ENCODE results near the gene CSTF2T.
"Not testable (repeated sequence)": the region's sequence is repeated elsewhere in the genome, so short reads cannot be mapped to it uniquely, and the experiment has no call there.

CSTF2T gene

DNA sequence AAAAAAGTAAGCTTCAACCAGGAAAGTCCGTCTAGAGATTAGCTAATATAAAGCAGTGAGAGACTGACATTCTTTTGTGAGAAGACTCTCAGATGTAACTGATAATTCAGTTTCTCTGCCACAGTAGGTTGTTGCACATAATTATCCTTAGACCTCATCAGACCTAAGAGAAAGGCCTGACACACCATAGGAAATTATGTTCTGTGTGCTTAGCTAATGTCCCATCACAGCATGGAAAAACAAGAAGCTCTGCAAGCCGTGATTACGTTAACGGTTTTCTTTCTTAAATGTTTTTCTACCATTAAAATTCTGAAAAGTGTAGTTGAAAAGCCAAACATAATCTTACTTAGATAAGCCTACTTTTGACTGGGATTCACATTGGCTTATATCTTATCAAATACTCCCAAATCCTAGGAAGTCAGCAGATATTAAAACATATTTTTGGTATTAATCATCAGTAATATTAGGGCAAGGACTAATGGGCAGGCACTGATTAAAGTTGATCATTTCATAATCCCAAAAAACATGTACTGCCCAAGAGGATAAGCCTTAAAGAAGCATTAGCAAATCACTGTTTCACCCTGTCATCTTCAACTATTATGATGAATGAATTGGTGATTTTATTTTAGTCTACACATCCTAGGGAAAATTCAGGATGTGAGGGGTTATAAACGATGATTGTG, 5.2 kb downstream of the CSTF2T start:
- DNase-seq = no peak

DNA sequence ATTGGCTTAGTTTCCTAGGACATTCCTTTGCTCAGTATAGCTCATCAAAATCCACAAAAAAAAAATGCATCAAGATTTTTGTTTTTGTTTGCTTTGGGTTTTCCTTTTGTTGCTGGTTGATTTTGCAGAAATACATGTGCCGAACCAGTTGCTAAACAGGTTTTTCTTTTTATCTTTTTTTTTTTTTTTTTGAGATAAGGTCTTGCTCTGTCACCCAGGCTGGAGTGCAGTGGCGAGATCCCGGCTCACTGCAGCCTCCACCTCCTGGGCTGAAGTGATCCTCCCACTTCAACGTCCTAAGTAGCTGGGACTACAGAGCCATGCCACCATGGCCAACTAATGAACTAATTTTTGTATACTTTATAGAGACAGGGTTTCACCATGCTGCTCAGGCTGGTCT, 8.3 kb downstream of the CSTF2T start:
- DNase-seq = no peak

- DNase-seq = no peak
Measured at GRCh38 chr10:51689536-51689935, 9.9 kb downstream of the CSTF2T start.

GRCh38 chr10:51688826-51689225, 10.6 kb downstream of the CSTF2T start:
- not testable (repeated sequence) for DNase-seq

DNA sequence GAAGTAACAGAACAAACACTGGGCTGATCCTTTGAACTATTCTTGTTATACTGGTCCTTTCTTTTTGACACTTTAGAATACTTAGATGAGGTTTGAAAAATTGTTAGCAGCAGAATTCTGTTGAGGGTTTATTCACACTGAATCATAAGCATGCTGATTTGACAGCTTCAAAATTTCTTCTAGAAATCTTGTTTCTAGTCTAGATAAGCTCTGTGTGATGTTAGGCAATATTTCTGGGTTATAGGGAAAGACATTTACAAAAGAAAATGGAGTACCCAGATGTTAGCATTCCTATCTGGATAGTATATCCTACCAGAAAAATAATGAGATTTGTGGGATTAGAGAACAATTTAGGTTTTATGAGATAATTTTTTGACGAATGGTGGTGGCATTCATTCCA, 12.1 kb downstream of the CSTF2T start:
- DNase-seq = no peak

DNA sequence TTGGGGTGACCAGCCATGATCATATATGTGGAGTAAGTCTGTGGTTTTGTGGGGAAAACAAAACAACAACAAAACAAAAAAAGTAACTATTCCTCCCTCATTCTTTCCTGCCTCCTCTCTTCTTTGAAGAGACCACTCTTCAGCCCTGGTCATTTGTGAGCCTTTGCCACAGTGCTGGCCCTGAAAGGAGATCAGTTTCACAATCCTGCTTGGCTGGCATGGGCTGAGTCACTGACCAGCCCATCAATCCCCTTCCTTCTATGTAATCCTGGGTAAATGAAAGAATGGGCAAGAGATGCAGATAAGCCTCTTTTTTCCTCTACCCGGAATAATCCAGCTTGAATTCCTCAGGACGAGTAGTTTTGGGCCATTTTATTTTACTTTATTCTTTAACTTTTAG, 13.6 kb downstream of the CSTF2T start:
- DNase-seq = no peak

GRCh38 chr10:51683031-51683691, 16.2 kb downstream of the CSTF2T start:
- DNase-seq = no peak

DNA sequence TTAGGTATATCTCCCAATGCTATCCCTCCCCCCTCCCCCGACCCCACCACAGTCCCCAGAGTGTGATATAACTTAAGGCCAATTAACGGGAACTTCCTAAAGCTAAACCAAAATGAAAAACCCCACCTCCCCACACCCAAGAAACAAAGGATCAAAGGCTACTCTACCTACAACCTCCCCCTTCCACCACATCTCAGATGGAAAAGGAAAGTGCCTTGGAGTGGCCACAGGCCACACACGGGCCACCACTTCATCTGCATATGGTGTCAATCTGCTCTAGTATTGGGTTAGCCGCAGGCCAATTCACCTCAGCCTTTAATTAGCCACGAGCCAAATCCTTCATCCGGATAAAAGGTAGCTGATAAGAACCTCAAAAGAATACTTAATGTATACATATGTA, 19.6 kb downstream of the CSTF2T start:
- DNase-seq = no peak

- DNase-seq = no peak
Measured at GRCh38 chr10:51675088-51675487, 24.3 kb downstream of the CSTF2T start.

DNA sequence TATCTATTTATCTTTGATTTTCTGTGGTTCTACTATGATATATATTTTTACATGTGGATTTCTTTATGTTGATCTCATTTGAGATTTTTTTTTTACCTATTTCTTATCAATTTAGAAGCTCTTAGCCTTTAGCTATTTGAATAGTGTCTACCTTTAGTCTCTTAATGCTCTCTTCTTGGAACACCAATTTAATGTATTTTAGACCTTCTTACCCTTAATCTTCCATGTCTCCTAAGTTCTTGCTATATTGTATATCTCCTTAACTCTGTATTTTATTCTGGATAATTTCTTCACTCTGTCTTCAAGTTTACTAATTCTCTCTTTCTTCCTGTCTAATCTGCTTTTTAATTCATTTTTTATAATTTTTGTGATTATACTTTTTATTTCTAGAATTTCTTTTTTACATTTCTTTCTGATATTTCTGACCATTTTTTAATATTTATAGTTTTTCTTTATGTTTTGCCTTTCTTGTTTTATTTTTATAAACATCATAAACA, 27.3 kb downstream of the CSTF2T start:
- DNase-seq = no peak

DNA sequence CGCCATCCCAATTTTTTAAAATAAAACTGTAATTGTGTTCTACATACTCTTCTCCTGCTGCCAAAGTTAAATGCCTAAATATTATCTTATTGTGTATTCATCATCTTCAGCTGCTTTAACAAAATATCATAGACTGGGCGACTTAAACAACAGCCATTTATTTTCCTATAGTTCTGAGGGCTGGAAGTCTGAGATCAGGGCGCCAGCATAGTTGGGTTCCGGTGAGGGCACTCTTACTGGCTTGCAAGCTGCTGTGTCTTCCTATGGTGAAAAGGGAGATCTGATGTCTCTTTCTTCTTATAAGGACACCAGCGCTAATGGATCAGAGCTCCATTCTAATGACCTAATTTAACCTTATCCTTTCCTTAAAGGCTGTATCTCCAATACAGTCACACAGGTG, 30.4 kb downstream of the CSTF2T start:
- DNase-seq = no peak

DNA sequence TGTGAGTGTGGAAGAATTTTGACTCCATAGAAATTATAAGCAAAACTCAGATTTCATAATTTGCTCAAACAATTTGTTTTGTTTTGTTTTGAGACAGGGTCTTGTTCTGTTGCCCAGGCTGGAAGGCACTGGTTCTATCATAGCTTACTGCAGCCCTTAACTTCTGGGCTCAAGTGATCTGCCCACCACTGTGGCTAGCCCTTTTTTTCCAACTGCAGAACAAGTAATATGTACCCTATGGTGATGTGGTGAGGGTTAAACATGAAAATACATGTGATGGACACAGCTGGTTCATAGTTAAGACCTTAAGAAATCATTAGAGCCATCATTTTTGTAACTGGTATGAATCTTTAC, 31.1 kb downstream of the CSTF2T start:
- DNase-seq = no peak

- DNase-seq = no peak
Measured at GRCh38 chr10:51667678-51668335, 31.6 kb downstream of the CSTF2T start.

- DNase-seq = no peak
Measured at GRCh38 chr10:51666456-51666855, 32.9 kb downstream of the CSTF2T start.

DNA sequence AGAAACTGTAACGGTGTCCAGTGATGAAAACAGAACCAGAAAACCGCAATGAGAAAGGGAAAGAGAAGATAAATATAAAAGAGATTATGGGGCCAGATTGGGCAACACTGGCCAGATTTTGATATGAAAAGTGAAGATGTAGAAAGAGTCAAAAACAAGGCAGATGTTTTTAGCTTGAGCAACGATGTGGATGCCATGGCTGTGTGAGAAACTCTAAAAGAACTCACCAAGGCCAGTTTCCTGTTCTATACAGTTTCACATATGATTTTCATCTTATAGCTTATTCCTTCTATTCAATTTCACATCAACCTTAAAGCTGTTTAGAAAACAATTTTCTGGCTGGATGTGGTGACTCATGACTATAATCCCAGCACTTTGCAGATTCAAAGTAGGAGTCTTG, 36.3 kb downstream of the CSTF2T start:
- DNase-seq = no peak

GRCh38 chr10:51659344-51659743, 40.1 kb downstream of the CSTF2T start:
- no peak for DNase-seq

DNA sequence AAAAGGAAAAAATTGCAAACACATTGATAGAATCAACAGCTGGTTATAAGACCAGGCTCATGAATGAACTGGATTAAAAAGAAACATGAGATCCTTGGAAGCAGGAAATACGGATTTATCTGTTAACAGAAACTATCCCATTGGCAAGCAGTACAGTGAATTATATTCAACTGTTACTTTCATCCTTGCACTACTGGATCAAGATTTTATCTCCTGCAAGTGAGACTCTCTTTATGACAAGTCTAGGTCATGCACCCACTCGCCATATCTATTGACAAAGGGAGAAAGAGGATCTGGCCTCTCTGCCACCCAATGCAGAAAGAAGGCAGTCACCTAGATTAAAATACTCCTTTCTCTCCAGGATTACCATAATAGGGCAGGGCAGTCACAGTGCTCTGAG, 41.4 kb downstream of the CSTF2T start:
- no peak for DNase-seq

DNA sequence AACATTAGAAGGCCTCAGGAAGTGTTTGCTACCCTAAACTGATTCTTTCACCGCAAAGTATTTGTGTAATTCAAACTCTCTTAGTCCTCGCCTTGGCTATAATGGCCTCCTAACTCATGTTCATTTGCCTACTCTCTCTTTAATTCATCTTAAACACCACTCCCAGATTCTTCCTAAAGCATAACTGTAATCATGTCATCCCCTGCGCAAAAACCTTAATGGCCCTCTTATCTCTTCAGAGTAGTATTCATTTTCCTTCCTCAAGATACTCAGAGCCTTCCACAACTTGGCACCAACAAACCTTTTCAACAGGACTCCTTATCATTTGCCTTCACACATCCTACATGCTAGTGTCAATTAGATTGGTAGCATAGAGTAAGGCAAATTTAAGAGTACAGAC, 42.9 kb downstream of the CSTF2T start:
- no peak for DNase-seq

GRCh38 chr10:51654918-51655317, 44.5 kb downstream of the CSTF2T start:
- DNase-seq = no peak

DNA sequence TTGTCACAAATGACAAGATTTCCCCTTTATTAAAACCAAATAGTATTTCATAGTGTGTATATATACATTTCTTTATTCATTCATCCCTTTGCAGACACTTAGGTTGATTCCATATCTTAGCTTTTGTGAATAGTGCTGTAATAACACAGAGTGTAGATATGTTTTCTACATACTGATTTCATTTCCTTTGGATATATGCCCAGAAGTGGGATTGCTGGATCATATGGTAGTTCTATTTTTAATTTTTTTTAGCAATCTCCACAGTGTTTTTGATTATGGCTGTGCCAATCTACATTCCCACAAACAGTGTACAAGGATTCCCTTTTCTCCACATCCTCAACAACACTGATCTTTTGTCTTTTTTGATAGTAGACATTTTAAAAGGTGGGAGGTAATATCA, 46.4 kb downstream of the CSTF2T start:
- DNase-seq = no peak

GRCh38 chr10:51651063-51651462, 48.3 kb downstream of the CSTF2T start:
- no peak for DNase-seq

GRCh38 chr10:51649064-51649463, 50.3 kb downstream of the CSTF2T start:
- DNase-seq = no peak

Measured in midbrain (tissue), 1 donor.